HepG2 (cell line): ENCODE results near the gene BCORL1.

Source experiments
- ATF7 ChIP-seq, 2 experiments: fragments of 450-650 bp in 1 of 2; sonication (generic) in 1 of 2; formaldehyde crosslinking in 1 of 2; IDR thresholded peaks; 2 replicates each; pipeline versions ENCODE4 v1.4.0 to v1.6.1; 2016 to 2020; ENCODE audit warnings: antibody characterized with exemption in 1 of 2, mild to moderate bottlenecking in 1 of 2, missing genetic modification reagents in 1 of 2
- CREM ChIP-seq, 2 experiments: sonication (generic) in 1 of 2; formaldehyde crosslinking in 1 of 2; IDR thresholded peaks; 2 replicates each; pipeline versions ENCODE4 v1.4.0 to v1.6.1; 2016 to 2020; ENCODE audit warnings: antibody characterized with exemption in 1 of 2, mild to moderate bottlenecking in 1 of 2, missing genetic modification reagents in 1 of 2
- EP300 ChIP-seq, 3 experiments: sonication (generic) in 1 of 3; formaldehyde crosslinking in 1 of 3; IDR thresholded peaks; 2 replicates each; pipeline versions ENCODE4 v1.5.1 to v1.6.1; 2011 to 2020; ENCODE audit warnings: low read depth in 2 of 3, low read length in 2 of 3, borderline replicate concordance in 1 of 3, improper control_type of control experiment in 1 of 3, mild to moderate bottlenecking in 1 of 3, missing genetic modification reagents in 1 of 3, moderate library complexity in 1 of 3
- GLI4 ChIP-seq: sonication (generic); formaldehyde crosslinking; IDR thresholded peaks from 2 replicates; pipeline ENCODE4 v1.5.1; 2020; ENCODE audit warnings: missing genetic modification reagents, mild to moderate bottlenecking, moderate library complexity, borderline replicate concordance
- GTF2F1 ChIP-seq: fragments of 150-350 bp; IDR thresholded peaks from 2 replicates; pipeline ENCODE4 v1.6.1; 2014; ENCODE audit warnings: low read length
- MTF1 ChIP-seq: sonication (generic); formaldehyde crosslinking; IDR thresholded peaks from 2 replicates; pipeline ENCODE4 v1.5.0; 2020; ENCODE audit warnings: missing genetic modification reagents
- PAX8 ChIP-seq: sonication (generic); formaldehyde crosslinking; IDR thresholded peaks from 2 replicates; pipeline ENCODE4 v1.8.0; 2022; ENCODE audit warnings: mild to moderate bottlenecking, missing genetic modification reagents, borderline replicate concordance
- SNAI1 ChIP-seq: sonication (generic); formaldehyde crosslinking; IDR thresholded peaks from 2 replicates; pipeline ENCODE4 v1.5.0; 2020; ENCODE audit warnings: mild to moderate bottlenecking, missing genetic modification reagents, borderline replicate concordance
- ZNF12 ChIP-seq: sonication (generic); formaldehyde crosslinking; IDR thresholded peaks from 2 replicates; pipeline ENCODE4 v1.5.0; 2020; ENCODE audit warnings: missing genetic modification reagents
- TF ChIP-seq, protein P1 (sequence below): sonication (generic); formaldehyde crosslinking; IDR thresholded peaks from 2 replicates; pipeline ENCODE4 v1.5.0; 2020; ENCODE audit warnings: mild to moderate bottlenecking, missing genetic modification reagents, moderate library complexity
- TF ChIP-seq, protein P2 (sequence below): sonication (generic); formaldehyde crosslinking; IDR thresholded peaks from 2 replicates; pipeline ENCODE4 v1.4.0; 2020; ENCODE audit warnings: mild to moderate bottlenecking, missing genetic modification reagents
- TF ChIP-seq, protein P3 (sequence below): sonication (generic); formaldehyde crosslinking; IDR thresholded peaks from 2 replicates; pipeline ENCODE4 v1.5.0; 2020; ENCODE audit warnings: mild to moderate bottlenecking, missing genetic modification reagents
- TF ChIP-seq, protein P4 (sequence below), 2 experiments: sonication (generic) in 1 of 2; formaldehyde crosslinking in 1 of 2; IDR thresholded peaks; 2 replicates each; pipeline versions ENCODE4 v1.6.1 to v1.9.0; 2014 to 2022; ENCODE audit warnings: antibody characterized with exemption in 1 of 2, borderline replicate concordance in 1 of 2, inconsistent platforms in 1 of 2, low read depth in 1 of 2, missing genetic modification reagents in 1 of 2

DNA sequence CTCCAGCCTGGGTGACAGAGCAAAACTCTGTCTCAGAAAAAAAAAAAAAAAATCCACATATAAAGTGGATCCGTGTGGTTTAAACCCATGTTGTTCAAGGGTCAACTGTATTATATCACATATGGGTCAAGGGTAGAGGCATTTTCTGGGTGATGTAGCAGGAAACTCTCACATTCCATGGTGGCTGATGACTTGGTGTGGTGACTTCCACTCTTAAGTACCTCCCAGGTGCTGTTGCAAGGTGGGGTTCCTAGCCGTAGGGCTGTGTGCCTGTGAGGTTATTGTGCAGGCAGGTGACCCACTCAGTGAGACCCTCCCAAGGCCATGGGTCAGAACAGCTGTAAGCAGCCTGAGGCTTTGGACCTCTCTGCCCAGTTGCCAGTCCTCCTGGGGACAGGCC is 110.8 kb downstream of the BCORL1 start:
- TF ChIP-seq, protein P1, sequence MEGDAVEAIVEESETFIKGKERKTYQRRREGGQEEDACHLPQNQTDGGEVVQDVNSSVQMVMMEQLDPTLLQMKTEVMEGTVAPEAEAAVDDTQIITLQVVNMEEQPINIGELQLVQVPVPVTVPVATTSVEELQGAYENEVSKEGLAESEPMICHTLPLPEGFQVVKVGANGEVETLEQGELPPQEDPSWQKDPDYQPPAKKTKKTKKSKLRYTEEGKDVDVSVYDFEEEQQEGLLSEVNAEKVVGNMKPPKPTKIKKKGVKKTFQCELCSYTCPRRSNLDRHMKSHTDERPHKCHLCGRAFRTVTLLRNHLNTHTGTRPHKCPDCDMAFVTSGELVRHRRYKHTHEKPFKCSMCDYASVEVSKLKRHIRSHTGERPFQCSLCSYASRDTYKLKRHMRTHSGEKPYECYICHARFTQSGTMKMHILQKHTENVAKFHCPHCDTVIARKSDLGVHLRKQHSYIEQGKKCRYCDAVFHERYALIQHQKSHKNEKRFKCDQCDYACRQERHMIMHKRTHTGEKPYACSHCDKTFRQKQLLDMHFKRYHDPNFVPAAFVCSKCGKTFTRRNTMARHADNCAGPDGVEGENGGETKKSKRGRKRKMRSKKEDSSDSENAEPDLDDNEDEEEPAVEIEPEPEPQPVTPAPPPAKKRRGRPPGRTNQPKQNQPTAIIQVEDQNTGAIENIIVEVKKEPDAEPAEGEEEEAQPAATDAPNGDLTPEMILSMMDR = no peak
- TF ChIP-seq MTF1 (no peak), SNAI1 (CRISPR knock-in tag) (no peak), PAX8 (CRISPR knock-in tag) (no peak), ZNF12 (no peak), GLI4 (CRISPR knock-in tag) (no peak), EP300 (IDR thresholded peaks at IDR 0.05; ENCODE audit: low read depth in 2 of 2, low read length in 2 of 2) (no peak), EP300 (CRISPR knock-in tag; IDR thresholded peaks at IDR 0.05; ENCODE audit: borderline replicate concordance) (no peak), ATF7 (IDR thresholded peaks at IDR 0.05) (no peak), ATF7 (CRISPR knock-in tag; IDR thresholded peaks at IDR 0.05) (no peak), CREM (IDR thresholded peaks at IDR 0.05) (no peak), CREM (CRISPR knock-in tag; IDR thresholded peaks at IDR 0.05) (no peak), GTF2F1 (no peak)
- TF ChIP-seq, protein P2, sequence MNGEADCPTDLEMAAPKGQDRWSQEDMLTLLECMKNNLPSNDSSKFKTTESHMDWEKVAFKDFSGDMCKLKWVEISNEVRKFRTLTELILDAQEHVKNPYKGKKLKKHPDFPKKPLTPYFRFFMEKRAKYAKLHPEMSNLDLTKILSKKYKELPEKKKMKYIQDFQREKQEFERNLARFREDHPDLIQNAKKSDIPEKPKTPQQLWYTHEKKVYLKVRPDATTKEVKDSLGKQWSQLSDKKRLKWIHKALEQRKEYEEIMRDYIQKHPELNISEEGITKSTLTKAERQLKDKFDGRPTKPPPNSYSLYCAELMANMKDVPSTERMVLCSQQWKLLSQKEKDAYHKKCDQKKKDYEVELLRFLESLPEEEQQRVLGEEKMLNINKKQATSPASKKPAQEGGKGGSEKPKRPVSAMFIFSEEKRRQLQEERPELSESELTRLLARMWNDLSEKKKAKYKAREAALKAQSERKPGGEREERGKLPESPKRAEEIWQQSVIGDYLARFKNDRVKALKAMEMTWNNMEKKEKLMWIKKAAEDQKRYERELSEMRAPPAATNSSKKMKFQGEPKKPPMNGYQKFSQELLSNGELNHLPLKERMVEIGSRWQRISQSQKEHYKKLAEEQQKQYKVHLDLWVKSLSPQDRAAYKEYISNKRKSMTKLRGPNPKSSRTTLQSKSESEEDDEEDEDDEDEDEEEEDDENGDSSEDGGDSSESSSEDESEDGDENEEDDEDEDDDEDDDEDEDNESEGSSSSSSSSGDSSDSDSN (CRISPR knock-in tag) = no peak
- TF ChIP-seq, protein P3, sequence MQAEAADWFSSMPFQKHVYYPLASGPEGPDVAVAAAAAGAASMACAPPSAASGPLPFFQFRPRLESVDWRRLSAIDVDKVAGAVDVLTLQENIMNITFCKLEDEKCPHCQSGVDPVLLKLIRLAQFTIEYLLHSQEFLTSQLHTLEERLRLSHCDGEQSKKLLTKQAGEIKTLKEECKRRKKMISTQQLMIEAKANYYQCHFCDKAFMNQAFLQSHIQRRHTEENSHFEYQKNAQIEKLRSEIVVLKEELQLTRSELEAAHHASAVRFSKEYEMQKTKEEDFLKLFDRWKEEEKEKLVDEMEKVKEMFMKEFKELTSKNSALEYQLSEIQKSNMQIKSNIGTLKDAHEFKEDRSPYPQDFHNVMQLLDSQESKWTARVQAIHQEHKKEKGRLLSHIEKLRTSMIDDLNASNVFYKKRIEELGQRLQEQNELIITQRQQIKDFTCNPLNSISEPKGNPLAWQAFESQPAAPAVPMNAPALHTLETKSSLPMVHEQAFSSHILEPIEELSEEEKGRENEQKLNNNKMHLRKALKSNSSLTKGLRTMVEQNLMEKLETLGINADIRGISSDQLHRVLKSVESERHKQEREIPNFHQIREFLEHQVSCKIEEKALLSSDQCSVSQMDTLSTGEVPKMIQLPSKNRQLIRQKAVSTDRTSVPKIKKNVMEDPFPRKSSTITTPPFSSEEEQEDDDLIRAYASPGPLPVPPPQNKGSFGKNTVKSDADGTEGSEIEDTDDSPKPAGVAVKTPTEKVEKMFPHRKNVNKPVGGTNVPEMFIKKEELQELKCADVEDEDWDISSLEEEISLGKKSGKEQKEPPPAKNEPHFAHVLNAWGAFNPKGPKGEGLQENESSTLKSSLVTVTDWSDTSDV (CRISPR knock-in tag) = no peak
- TF ChIP-seq, protein P4, sequence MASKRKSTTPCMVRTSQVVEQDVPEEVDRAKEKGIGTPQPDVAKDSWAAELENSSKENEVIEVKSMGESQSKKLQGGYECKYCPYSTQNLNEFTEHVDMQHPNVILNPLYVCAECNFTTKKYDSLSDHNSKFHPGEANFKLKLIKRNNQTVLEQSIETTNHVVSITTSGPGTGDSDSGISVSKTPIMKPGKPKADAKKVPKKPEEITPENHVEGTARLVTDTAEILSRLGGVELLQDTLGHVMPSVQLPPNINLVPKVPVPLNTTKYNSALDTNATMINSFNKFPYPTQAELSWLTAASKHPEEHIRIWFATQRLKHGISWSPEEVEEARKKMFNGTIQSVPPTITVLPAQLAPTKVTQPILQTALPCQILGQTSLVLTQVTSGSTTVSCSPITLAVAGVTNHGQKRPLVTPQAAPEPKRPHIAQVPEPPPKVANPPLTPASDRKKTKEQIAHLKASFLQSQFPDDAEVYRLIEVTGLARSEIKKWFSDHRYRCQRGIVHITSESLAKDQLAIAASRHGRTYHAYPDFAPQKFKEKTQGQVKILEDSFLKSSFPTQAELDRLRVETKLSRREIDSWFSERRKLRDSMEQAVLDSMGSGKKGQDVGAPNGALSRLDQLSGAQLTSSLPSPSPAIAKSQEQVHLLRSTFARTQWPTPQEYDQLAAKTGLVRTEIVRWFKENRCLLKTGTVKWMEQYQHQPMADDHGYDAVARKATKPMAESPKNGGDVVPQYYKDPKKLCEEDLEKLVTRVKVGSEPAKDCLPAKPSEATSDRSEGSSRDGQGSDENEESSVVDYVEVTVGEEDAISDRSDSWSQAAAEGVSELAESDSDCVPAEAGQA (IDR thresholded peaks at IDR 0.05; ENCODE audit: low read depth) = no peak
- TF ChIP-seq, protein P4 (CRISPR knock-in tag; IDR thresholded peaks at IDR 0.05; ENCODE audit: borderline replicate concordance) = no peak
